ENCODE results near the gene PRKAR1B. TPM values are rescaled to one million over a fixed set of nuclear protein-coding genes. Genes with fewer than 3 reads are reported as not detected.

The PRKAR1B gene
- total and polyA plus RNA-seq, 10 of the 15 experiments (the other 5 are each of a cell fraction or from before 2014, with no cell fraction given) = 1.4 to 45.6 (median 19.3) TPM

DNA sequence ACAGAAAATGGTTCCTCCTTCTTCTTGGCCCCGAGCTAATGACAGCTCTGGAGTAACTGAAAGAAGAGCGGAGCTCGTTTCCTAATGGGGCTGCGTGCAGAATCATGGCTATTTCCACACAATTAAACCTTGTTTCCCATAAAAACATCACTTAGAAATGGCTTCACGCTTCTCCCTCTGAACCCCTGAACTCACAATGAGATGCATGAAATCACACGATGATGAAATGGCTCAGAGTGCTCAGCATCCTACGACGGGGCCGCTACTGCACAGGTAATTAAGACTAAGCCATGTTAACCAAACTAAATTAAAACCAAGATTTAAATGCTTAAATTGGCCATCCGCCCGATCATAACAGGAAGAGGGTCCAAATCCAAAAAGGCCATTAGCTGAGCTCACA, 80.6 kb downstream of the PRKAR1B start:
- Histone ChIP-seq H3K27ac (ENCODE audit: control insufficient read depth, insufficient read depth) (no peak overlapping the region), H3K4me2 (ENCODE audit: control insufficient read depth, insufficient read depth) (no peak overlapping the region), H3K4me1 (ENCODE audit: control insufficient read depth, insufficient read depth, low read length) (no peaks in the 10 kb centered on the region), H3K36me3 (ENCODE audit: control insufficient read depth in 2 of 2, insufficient read depth in 2 of 2, low read length in 1 of 2) (no peaks in the 10 kb centered on the region; a peak in 2 of 4 replicates), H3K9ac (ENCODE audit: control insufficient read depth, insufficient read depth, low read length) (no peak overlapping the region), H3K9me3 (replicated peaks; ENCODE audit: control insufficient read depth, insufficient read depth, low read length) (peaks cover 5% of the 10 kb centered on the region; the same call in 2 of the 3 replicates), H2AFZ (ENCODE audit: control insufficient read depth, low read depth, low read length) (no peak overlapping the region), H3K27me3 (replicated peaks in 1 of 2; ENCODE audit: control insufficient read depth in 2 of 2, insufficient read depth in 2 of 2, low read length in 1 of 2) (no peaks in the 10 kb centered on the region), H4K20me1 (ENCODE audit: control insufficient read depth, insufficient read depth) (no peaks in the 10 kb centered on the region), H3K79me2 (ENCODE audit: control insufficient read depth, insufficient read depth, low read length) (no peaks in the 10 kb centered on the region), H3K4me3 (no peak overlapping the region)
- intact Hi-C loops (cut with micrococcal nuclease; ENCODE audit: unreplicated experiment) = no loop called here
- in situ Hi-C loops (cut with MboI) = no loop called here
- POLR2A ChIA-PET = no interaction called here
- RAD21 ChIA-PET (ENCODE audit: unreplicated experiment) = no interaction called here
- no peak for FAIRE-seq
- BruUV-seq (replicated peaks) = no TSS peak
- no peak for DNase-seq (ENCODE audit: low read depth, low spot score)
- 98% methylated on average over 10 of the region's 11 CpGs for WGBS (ENCODE audit: insufficient coverage, insufficient replicate concordance, low lambda C conversion rate, missing lambda C conversion rate)
- CTCF ChIA-PET = no interaction called here
- SMC1A ChIA-PET (ENCODE audit: uncharacterized antibody, unreplicated experiment) = no interaction called here
- ATAC-seq = no peak
- TF ChIP-seq NR2F1 (conservative IDR thresholded peaks at IDR 0.05) = no peak
- no peak for TF ChIP-seq CHD4 (IDR thresholded peaks at IDR 0.05)
- no peak for TF ChIP-seq CHD2 (IDR thresholded peaks at IDR 0.05; ENCODE audit: borderline replicate concordance, low read depth, low read length)
- TF ChIP-seq BCLAF1 (IDR thresholded peaks at IDR 0.05) = no peak
- no peak for TF ChIP-seq CREB1 (IDR thresholded peaks at IDR 0.05; ENCODE audit: low read depth)
- TF ChIP-seq KDM1A (IDR thresholded peaks at IDR 0.05; ENCODE audit: borderline replicate concordance) = no peak
- TF ChIP-seq ESRRA (IDR thresholded peaks at IDR 0.05; ENCODE audit: low read length) = no peak
- no peak for TF ChIP-seq CREM (IDR thresholded peaks at IDR 0.05; ENCODE audit: low read depth)
- TF ChIP-seq, protein P1, sequence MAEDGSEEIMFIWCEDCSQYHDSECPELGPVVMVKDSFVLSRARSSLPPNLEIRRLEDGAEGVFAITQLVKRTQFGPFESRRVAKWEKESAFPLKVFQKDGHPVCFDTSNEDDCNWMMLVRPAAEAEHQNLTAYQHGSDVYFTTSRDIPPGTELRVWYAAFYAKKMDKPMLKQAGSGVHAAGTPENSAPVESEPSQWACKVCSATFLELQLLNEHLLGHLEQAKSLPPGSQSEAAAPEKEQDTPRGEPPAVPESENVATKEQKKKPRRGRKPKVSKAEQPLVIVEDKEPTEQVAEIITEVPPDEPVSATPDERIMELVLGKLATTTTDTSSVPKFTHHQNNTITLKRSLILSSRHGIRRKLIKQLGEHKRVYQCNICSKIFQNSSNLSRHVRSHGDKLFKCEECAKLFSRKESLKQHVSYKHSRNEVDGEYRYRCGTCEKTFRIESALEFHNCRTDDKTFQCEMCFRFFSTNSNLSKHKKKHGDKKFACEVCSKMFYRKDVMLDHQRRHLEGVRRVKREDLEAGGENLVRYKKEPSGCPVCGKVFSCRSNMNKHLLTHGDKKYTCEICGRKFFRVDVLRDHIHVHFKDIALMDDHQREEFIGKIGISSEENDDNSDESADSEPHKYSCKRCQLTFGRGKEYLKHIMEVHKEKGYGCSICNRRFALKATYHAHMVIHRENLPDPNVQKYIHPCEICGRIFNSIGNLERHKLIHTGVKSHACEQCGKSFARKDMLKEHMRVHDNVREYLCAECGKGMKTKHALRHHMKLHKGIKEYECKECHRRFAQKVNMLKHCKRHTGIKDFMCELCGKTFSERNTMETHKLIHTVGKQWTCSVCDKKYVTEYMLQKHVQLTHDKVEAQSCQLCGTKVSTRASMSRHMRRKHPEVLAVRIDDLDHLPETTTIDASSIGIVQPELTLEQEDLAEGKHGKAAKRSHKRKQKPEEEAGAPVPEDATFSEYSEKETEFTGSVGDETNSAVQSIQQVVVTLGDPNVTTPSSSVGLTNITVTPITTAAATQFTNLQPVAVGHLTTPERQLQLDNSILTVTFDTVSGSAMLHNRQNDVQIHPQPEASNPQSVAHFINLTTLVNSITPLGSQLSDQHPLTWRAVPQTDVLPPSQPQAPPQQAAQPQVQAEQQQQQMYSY (CRISPR knock-in tag; IDR thresholded peaks at IDR 0.05) = no peak
- TF ChIP-seq ZBTB4 (CRISPR knock-in tag; IDR thresholded peaks at IDR 0.05) = no peak
- no peak for TF ChIP-seq PAX5 (IDR thresholded peaks at IDR 0.05; ENCODE audit: borderline replicate concordance, low read depth, low read length)
- TF ChIP-seq POU2F2 (IDR thresholded peaks at IDR 0.05; ENCODE audit: borderline replicate concordance, low read depth, low read length) = no peak
- no peak for TF ChIP-seq FOS (IDR thresholded peaks at IDR 0.05; ENCODE audit: borderline replicate concordance, extremely low read depth, insufficient read length)

All from GM12878 (cell line).